Breast epithelium (tissue), 4 donors: Measurements from ENCODE around the gene ID3. TPM values are rescaled to one million over a fixed set of nuclear protein-coding genes. Genes with fewer than 3 reads are reported as not detected.

ENCODE experiments used
- DNase-seq, 2 donors: peaks; one replicate each; pipeline ENCODE4 v3.0.0-alpha.2; 2019; ENCODE audit warnings: low spot score in 2 of 2
- H3K27ac ChIP-seq, 2 donors: fragments of 200-600 bp; sonication (generic) in 1 of 2; one replicate each; pipeline ENCODE4 v1.5.1; 2016 to 2019; ENCODE audit warnings: mild to moderate bottlenecking in 1 of 2
- H3K27me3 ChIP-seq, 2 donors: fragments of 200-600 bp; sonication (generic) in 1 of 2; one replicate each; pipeline versions ENCODE4 v1.5.1 to v1.6.0; 2017 to 2019; ENCODE audit warnings: control low read depth in 1 of 2, mild to moderate bottlenecking in 1 of 2
- H3K36me3 ChIP-seq: fragments of 200-600 bp; one replicate; pipeline ENCODE4 v1.5.1; 2019
- H3K4me1 ChIP-seq, 2 donors: fragments of 200-600 bp; sonication (generic); one replicate each; pipeline ENCODE4 v1.5.1; 2016 to 2019; ENCODE audit warnings: control low read depth in 1 of 2
- H3K4me3 ChIP-seq, 3 donors: fragments of 200-600 bp; sonication (generic); 1 replicate in 2 of 3; 2 replicates in 1 of 3; pipeline ENCODE4 v1.5.1; 2016 to 2019; ENCODE audit warnings: mild to moderate bottlenecking in 3 of 3, moderate library complexity in 2 of 3
- H3K9me3 ChIP-seq, 2 donors: fragments of 200-600 bp; sonication (generic) in 1 of 2; one replicate each; pipeline ENCODE4 v1.5.1; 2016 to 2019; ENCODE audit warnings: control low read depth in 1 of 2
- CTCF ChIP-seq, 3 donors: fragments of 450-650 bp; IDR thresholded peaks; one replicate each; pipeline ENCODE4 v1.5.1; 2016 to 2017; ENCODE audit warnings: antibody characterized with exemption in 3 of 3, mild to moderate bottlenecking in 3 of 3, moderate library complexity in 3 of 3
- POLR2A ChIP-seq: fragments of 450-650 bp; IDR thresholded peaks from one replicate; pipeline ENCODE4 v1.6.1; 2016; ENCODE audit warnings: antibody characterized with exemption, mild to moderate bottlenecking, moderate library complexity
- POLR2AphosphoS5 ChIP-seq, 3 donors: sonication (generic); formaldehyde crosslinking; IDR thresholded peaks; one replicate each; pipeline ENCODE4 v1.6.1; 2017; ENCODE audit warnings: antibody characterized with exemption in 3 of 3
- intact Hi-C: fragments of 100-400 bp; cut with DNase I; formaldehyde crosslinking; loops from one replicate; pipeline ENCODE4 v1.15.1; 2023; ENCODE audit warnings: low total_unique reads
- total RNA-seq, 3 donors: library from RNA; depleted of rRNA; stranded (reverse); fragments of >200 nt; gene quantifications; one replicate each; pipeline ENCODE4 v1.1.0, GENCODE V29; 2016

The ID3 gene
- total RNA-seq, 3 donors from 2014 or later = 79.9 to 133 (median 90.9) TPM

GRCh38 chr1:23539698-23540266, 19.5 kb downstream of the ID3 start:
- Histone ChIP-seq H3K4me1 (peaks cover 0 to 4% of the 10 kb centered on the region in 2 donors), H3K9me3 (no peaks in the 10 kb centered on the region), H3K27ac (no peak overlapping the region), H3K4me3 (peak overlapping the region in 2 of 3 donors; percentile 25 to 40), H3K27me3 (no peaks in the 10 kb centered on the region), H3K36me3 (no peaks in the 10 kb centered on the region)
- peak; percentile 83 to 89 for DNase-seq
- intact Hi-C loops = no loop called here
- TF ChIP-seq POLR2AphosphoS5 (IDR thresholded peaks at IDR 0.05) (peak in 1 of 3 donors; percentile 40), CTCF (IDR thresholded peaks at IDR 0.05) (peak; percentile 72 to 95 (median 91)), POLR2A (no peak)

- Histone ChIP-seq H3K4me1 (peaks cover 0 to 4% of the 10 kb centered on the region in 2 donors), H3K9me3 (no peaks in the 10 kb centered on the region), H3K4me3 (no peak overlapping the region), H3K27me3 (no peaks in the 10 kb centered on the region), H3K27ac (no peak overlapping the region), H3K36me3 (no peaks in the 10 kb centered on the region)
- no peak for DNase-seq
- no peak for TF ChIP-seq POLR2A
- intact Hi-C loops = no loop called here
Measured at GRCh38 chr1:23537296-23537973, 21.9 kb downstream of the ID3 start.

GRCh38 chr1:23533246-23534023, 25.9 kb downstream of the ID3 start:
- Histone ChIP-seq H3K27ac (peak overlapping the region; percentile 8 to 48), H3K36me3 (no peaks in the 10 kb centered on the region), H3K27me3 (no peaks in the 10 kb centered on the region), H3K4me1 (peaks cover 9 to 14% of the 10 kb centered on the region in 2 donors), H3K9me3 (no peaks in the 10 kb centered on the region), H3K4me3 (no peak overlapping the region)
- no peak for DNase-seq
- TF ChIP-seq CTCF (IDR thresholded peaks at IDR 0.05) = no peak
- intact Hi-C loops = no loop called here

GRCh38 chr1:23531562-23532094, 27.7 kb downstream of the ID3 start:
- Histone ChIP-seq H3K4me3 (peak overlapping the region; percentile 41 to 65 (median 58)), H3K36me3 (no peaks in the 10 kb centered on the region), H3K27me3 (no peaks in the 10 kb centered on the region), H3K9me3 (no peaks in the 10 kb centered on the region), H3K4me1 (peaks cover 16 to 20% of the 10 kb centered on the region in 2 donors), H3K27ac (peak overlapping the region; percentile 40 to 61)
- intact Hi-C loops = no loop called here
- no peak for TF ChIP-seq POLR2A
- peak in 1 of 3 donors; percentile 5 for TF ChIP-seq POLR2AphosphoS5 (IDR thresholded peaks at IDR 0.05)
- TF ChIP-seq CTCF (IDR thresholded peaks at IDR 0.05) = peak in 1 of 3 donors; percentile 17
- no peak for DNase-seq

- H3K27ac ChIP-seq = peak within 1 kb of the TSS; percentile 40 to 61
- H3K4me3 ChIP-seq = peak within 1 kb of the TSS; percentile 41 to 65 (median 58)
Measured at GRCh38 chr1:23530747-23531561, 28.3 kb downstream of the ID3 start, which contains the start of gene E2F2. E2F2 (minus strand) TSS chr1:23531233; CDS start chr1:23530793, 440 bp downstream.

More at GRCh38 chr1:23530747-23531561, 28.3 kb downstream of the ID3 start, which contains the start of gene E2F2:
- peak in 2 of 3 donors; percentile 50 to 60 for TF ChIP-seq POLR2AphosphoS5 (IDR thresholded peaks at IDR 0.05)
- TF ChIP-seq CTCF (IDR thresholded peaks at IDR 0.05) = no peak
- H3K9me3 ChIP-seq = no peaks in the 10 kb centered on the region
- H3K36me3 ChIP-seq = no peaks in the 10 kb centered on the region
- H3K27me3 ChIP-seq = no peaks in the 10 kb centered on the region
- intact Hi-C loops = no loop called here
- peaks cover 16 to 20% of the 10 kb centered on the region in 2 donors for H3K4me1 ChIP-seq
- DNase-seq = peak; percentile 78 to 79
